ENCODE data around the gene UMPS.
A peak's percentile ranks its signal among the peaks of the same experiment; 100 is the strongest.

GRCh38 chr3:124761250-124761796 lies 31.1 kb downstream of the UMPS start:
- no peak for TF ChIP-seq ATF3 (CRISPR knock-in tag; conservative IDR thresholded peaks at IDR 0.05)
- TF ChIP-seq, protein P1, sequence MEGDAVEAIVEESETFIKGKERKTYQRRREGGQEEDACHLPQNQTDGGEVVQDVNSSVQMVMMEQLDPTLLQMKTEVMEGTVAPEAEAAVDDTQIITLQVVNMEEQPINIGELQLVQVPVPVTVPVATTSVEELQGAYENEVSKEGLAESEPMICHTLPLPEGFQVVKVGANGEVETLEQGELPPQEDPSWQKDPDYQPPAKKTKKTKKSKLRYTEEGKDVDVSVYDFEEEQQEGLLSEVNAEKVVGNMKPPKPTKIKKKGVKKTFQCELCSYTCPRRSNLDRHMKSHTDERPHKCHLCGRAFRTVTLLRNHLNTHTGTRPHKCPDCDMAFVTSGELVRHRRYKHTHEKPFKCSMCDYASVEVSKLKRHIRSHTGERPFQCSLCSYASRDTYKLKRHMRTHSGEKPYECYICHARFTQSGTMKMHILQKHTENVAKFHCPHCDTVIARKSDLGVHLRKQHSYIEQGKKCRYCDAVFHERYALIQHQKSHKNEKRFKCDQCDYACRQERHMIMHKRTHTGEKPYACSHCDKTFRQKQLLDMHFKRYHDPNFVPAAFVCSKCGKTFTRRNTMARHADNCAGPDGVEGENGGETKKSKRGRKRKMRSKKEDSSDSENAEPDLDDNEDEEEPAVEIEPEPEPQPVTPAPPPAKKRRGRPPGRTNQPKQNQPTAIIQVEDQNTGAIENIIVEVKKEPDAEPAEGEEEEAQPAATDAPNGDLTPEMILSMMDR (IDR thresholded peaks at IDR 0.05), result peak; percentile 87
- TF ChIP-seq KAT7 (CRISPR knock-in tag; IDR thresholded peaks at IDR 0.05; ENCODE audit: borderline replicate concordance), result no peak
- TF ChIP-seq CBFB (CRISPR knock-in tag; IDR thresholded peaks at IDR 0.05; ENCODE audit: low read depth), result no peak
- TF ChIP-seq, protein P2, sequence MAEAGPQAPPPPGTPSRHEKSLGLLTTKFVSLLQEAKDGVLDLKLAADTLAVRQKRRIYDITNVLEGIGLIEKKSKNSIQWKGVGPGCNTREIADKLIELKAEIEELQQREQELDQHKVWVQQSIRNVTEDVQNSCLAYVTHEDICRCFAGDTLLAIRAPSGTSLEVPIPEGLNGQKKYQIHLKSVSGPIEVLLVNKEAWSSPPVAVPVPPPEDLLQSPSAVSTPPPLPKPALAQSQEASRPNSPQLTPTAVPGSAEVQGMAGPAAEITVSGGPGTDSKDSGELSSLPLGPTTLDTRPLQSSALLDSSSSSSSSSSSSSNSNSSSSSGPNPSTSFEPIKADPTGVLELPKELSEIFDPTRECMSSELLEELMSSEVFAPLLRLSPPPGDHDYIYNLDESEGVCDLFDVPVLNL (CRISPR knock-in tag; IDR thresholded peaks at IDR 0.05; ENCODE audit: borderline replicate concordance, low read depth), result no peak
- TF ChIP-seq NFE2L1 (CRISPR knock-in tag; IDR thresholded peaks at IDR 0.05), result no peak
- no peak for TF ChIP-seq USF1 (CRISPR knock-in tag; IDR thresholded peaks at IDR 0.05)
- no peak for TF ChIP-seq NR1H2 (CRISPR knock-in tag; IDR thresholded peaks at IDR 0.05)

Measured in WTC11 (cell line).